Activated B cell treated with CpG ODN at 0.5 μM for 24 hours (primary cell): ENCODE measurements around the gene TNPO1. TPM values are rescaled to one million over a fixed set of nuclear protein-coding genes. Genes with fewer than 3 reads are reported as not detected.

ENCODE experiments used
- ATAC-seq: fragments of 200-7000 bp; cut with Tn5 transposase; one replicate; pipeline ENCODE4 v1.10.0; 2021; ENCODE audit warnings: low read depth, mild to moderate bottlenecking, moderate library complexity
- CTCF ChIA-PET: fragments of 350-600 bp; sonication (Branson Sonifier 250); formaldehyde crosslinking; loops from one replicate; lab custom pipeline; 2021; ENCODE audit warnings: antibody characterized with exemption; lab: Charles Lee
- POLR2A ChIA-PET: fragments of 350-600 bp; sonication (Branson Sonifier 250); formaldehyde crosslinking; loops from one replicate; lab custom pipeline; 2021; ENCODE audit warnings: antibody characterized with exemption; lab: Charles Lee
- DNase-seq: peaks from one replicate; pipeline ENCODE4 v3.0.0; 2022
- H3K27ac Mint-ChIP-seq: one replicate; pipeline ENCODE4 v1.8.0; 2020; ENCODE audit warnings: mixed read lengths
- H3K27me3 Mint-ChIP-seq: one replicate; pipeline ENCODE4 v1.8.0; 2021; ENCODE audit warnings: mixed read lengths
- H3K36me3 Mint-ChIP-seq: one replicate; pipeline ENCODE4 v1.8.0; 2021; ENCODE audit warnings: low read depth, mixed read lengths
- H3K4me1 Mint-ChIP-seq: one replicate; pipeline ENCODE4 v1.8.0; 2021; ENCODE audit warnings: mixed read lengths
- H3K4me3 Mint-ChIP-seq: one replicate; pipeline ENCODE4 v1.8.0; 2020; ENCODE audit warnings: mild to moderate bottlenecking, mixed read lengths
- H3K9me3 Mint-ChIP-seq: one replicate; pipeline ENCODE4 v1.8.0; 2020; ENCODE audit warnings: mixed read lengths
- CTCF ChIP-seq: fragments of 200-600 bp; IDR thresholded peaks from one replicate; pipeline ENCODE4 v1.8.0; 2022; ENCODE audit warnings: antibody characterized with exemption, mild to moderate bottlenecking
- intact Hi-C: fragments of 100-400 bp; cut with micrococcal nuclease; formaldehyde crosslinking; loops from one replicate; pipeline ENCODE4 v1.15.1; 2024
- total RNA-seq: library from RNA; stranded (reverse); gene quantifications from 2 replicates; pipeline ENCODE4 v1.2.3, GENCODE V29; 2022

The TNPO1 gene
- total RNA-seq, 1 donor from 2014 or later = 109 TPM

- POLR2A ChIA-PET = no interaction called here
- ATAC-seq (no peak), DNase-seq (no peak)
- Mint-ChIP-seq H3K36me3 (no peaks in the 10 kb centered on the region), H3K9me3 (peaks cover 14% of the 10 kb centered on the region), H3K4me3 (no peak overlapping the region), H3K27me3 (peaks cover 12% of the 10 kb centered on the region), H3K4me1 (no peaks in the 10 kb centered on the region), H3K27ac (no peak overlapping the region)
- intact Hi-C loops = no loop called here
- TF ChIP-seq CTCF = no peak
- CTCF ChIA-PET = no interaction called here
Observed at GRCh38 chr5:72783354-72783753, 33.1 kb upstream of the TNPO1 start.

GRCh38 chr5:72784129-72784528 is 32.3 kb upstream of the TNPO1 start:
- ChIA-PET POLR2A (no interaction called here), CTCF (no interaction called here)
- DNase-seq = no peak
- H3K9me3 Mint-ChIP-seq = peaks cover 8% of the 10 kb centered on the region
- ATAC-seq = no peak
- intact Hi-C loops = no loop called here
- no peak for TF ChIP-seq CTCF
- peaks cover 10% of the 10 kb centered on the region for H3K27me3 Mint-ChIP-seq
- H3K4me1 Mint-ChIP-seq = no peaks in the 10 kb centered on the region
- H3K36me3 Mint-ChIP-seq = no peaks in the 10 kb centered on the region
- H3K4me3 Mint-ChIP-seq = no peak overlapping the region
- H3K27ac Mint-ChIP-seq = no peak overlapping the region

- CTCF ChIA-PET = no interaction called here
- H3K4me1 Mint-ChIP-seq = no peaks in the 10 kb centered on the region
Observed at GRCh38 chr5:72785801-72786200, 30.7 kb upstream of the TNPO1 start.

GRCh38 chr5:72786676-72787075 is 29.8 kb upstream of the TNPO1 start:
- TF ChIP-seq CTCF = no peak
- H3K36me3 Mint-ChIP-seq = no peaks in the 10 kb centered on the region
- POLR2A ChIA-PET = no interaction called here
- H3K4me3 Mint-ChIP-seq = no peak overlapping the region
- no peak for DNase-seq
- no peaks in the 10 kb centered on the region for H3K9me3 Mint-ChIP-seq
- ATAC-seq = no peak
- intact Hi-C loops = no loop called here
- peaks cover 8% of the 10 kb centered on the region for H3K27me3 Mint-ChIP-seq
- H3K4me1 Mint-ChIP-seq = no peaks in the 10 kb centered on the region
- no peak overlapping the region for H3K27ac Mint-ChIP-seq
- CTCF ChIA-PET = no interaction called here

More at GRCh38 chr5:72785801-72786200, 30.7 kb upstream of the TNPO1 start:
- no peak for TF ChIP-seq CTCF
- intact Hi-C loops = no loop called here
- Mint-ChIP-seq H3K4me3 (no peak overlapping the region), H3K27me3 (peaks cover 8% of the 10 kb centered on the region), H3K27ac (no peak overlapping the region), H3K36me3 (no peaks in the 10 kb centered on the region), H3K9me3 (no peaks in the 10 kb centered on the region)
- DNase-seq (no peak), ATAC-seq (no peak)
- POLR2A ChIA-PET = no interaction called here

- no peak for DNase-seq
- no peak for TF ChIP-seq CTCF
- ATAC-seq = no peak
- intact Hi-C loops = no loop called here
- no peaks in the 10 kb centered on the region for H3K36me3 Mint-ChIP-seq
- H3K4me1 Mint-ChIP-seq = no peaks in the 10 kb centered on the region
- H3K9me3 Mint-ChIP-seq = no peaks in the 10 kb centered on the region
- POLR2A ChIA-PET = no interaction called here
- peaks cover 18% of the 10 kb centered on the region for H3K27me3 Mint-ChIP-seq
- H3K4me3 Mint-ChIP-seq = no peak overlapping the region
- CTCF ChIA-PET = no interaction called here
- no peak overlapping the region for H3K27ac Mint-ChIP-seq
Observed at GRCh38 chr5:72788866-72789505, 27.5 kb upstream of the TNPO1 start.
